Panc1 (cell line): ENCODE data around the gene TOB1. TPM values are rescaled to one million over a fixed set of nuclear protein-coding genes. Genes with fewer than 3 reads are reported as not detected.

Experiments used
- ATAC-seq: fragments of 200-7000 bp; cut with Tn5 transposase; 2 replicates; pipeline ENCODE4 v1.9.1; 2020; ENCODE audit warnings: mild to moderate bottlenecking, moderate library complexity
- BruUV-seq: library from RNA; stranded (reverse); fragments of 400-500 nt; replicated peaks from 2 replicates; lab custom pipeline; 2021; lab: Mats Ljungman, UMichigan
- CTCF ChIA-PET: fragments of 300-600 bp; sonication (Branson Sonifier 250); formaldehyde crosslinking; loops from one replicate; lab custom pipeline; 2022; ENCODE audit warnings: antibody characterized with exemption; lab: Charles Lee
- POLR2A ChIA-PET: fragments of 300-600 bp; sonication (Branson Sonifier 250); formaldehyde crosslinking; loops from one replicate; lab custom pipeline; 2022; ENCODE audit warnings: antibody characterized with exemption; lab: Charles Lee
- DNase-seq: peaks from one replicate; pipeline ENCODE4 v3.0.0-alpha.2; 2010; ENCODE audit warnings: low read depth, low spot score
- H3K27ac ChIP-seq: 2 replicates; pipeline ENCODE4 v1.5.1; 2011; ENCODE audit warnings: mild to moderate bottlenecking, low read length, inconsistent platforms
- H3K27me3 ChIP-seq: fragments of 200-500 bp; sonication (Bioruptor generic); 2 replicates; pipeline ENCODE4 v1.6.0; 2014; ENCODE audit warnings: low read length, inconsistent platforms; ENCODE audit not compliant: control insufficient read depth, insufficient read depth
- H3K36me3 ChIP-seq: fragments of 200-500 bp; sonication (Bioruptor generic); 2 replicates; pipeline ENCODE4 v1.5.1; 2014; ENCODE audit warnings: inconsistent platforms, mild to moderate bottlenecking, low read length, moderate library complexity; ENCODE audit not compliant: control insufficient read depth, insufficient read depth
- H3K4me1 ChIP-seq: 2 replicates; pipeline ENCODE4 v1.5.1; 2011; ENCODE audit warnings: inconsistent platforms, mild to moderate bottlenecking, low read length, moderate library complexity; ENCODE audit not compliant: control insufficient read depth, insufficient read depth
- H3K4me3 ChIP-seq, 2 experiments: 2 replicates each; pipeline ENCODE4 v1.5.1; 2011 to 2012; ENCODE audit warnings: low read depth in 2 of 2, low read length in 2 of 2, mild to moderate bottlenecking in 2 of 2, inconsistent platforms in 1 of 2, moderate library complexity in 1 of 2
- H3K9me3 ChIP-seq: fragments of 200-500 bp; sonication (Bioruptor generic); 2 replicates; pipeline ENCODE4 v1.5.1; 2014; ENCODE audit warnings: low read depth, mild to moderate bottlenecking, inconsistent platforms, low read length, moderate library complexity; ENCODE audit not compliant: control insufficient read depth, insufficient read depth
- POLR2AphosphoS5 ChIP-seq: IDR thresholded peaks from 2 replicates; pipeline ENCODE4 v1.6.1; 2012; ENCODE audit warnings: mild to moderate bottlenecking, low read depth, low read length, moderate library complexity
- SIN3A ChIP-seq: IDR thresholded peaks from 2 replicates; pipeline ENCODE4 v1.6.1; 2012; ENCODE audit warnings: low read depth, mild to moderate bottlenecking, low read length, moderate library complexity, borderline replicate concordance; ENCODE audit not compliant: insufficient read depth
- TCF7L2 ChIP-seq: IDR thresholded peaks from 2 replicates; pipeline ENCODE4 v1.6.1; 2011; ENCODE audit warnings: mild to moderate bottlenecking, low read depth, low read length, inconsistent platforms
- in situ Hi-C: cut with HindIII; loops from 2 replicates; pipeline ENCODE4 v1.10.0; 2016; ENCODE audit warnings: low sequenced_read_pairs, low pct_unique_long_range_greater_than_20kb
- intact Hi-C: fragments of 100-400 bp; cut with micrococcal nuclease; formaldehyde crosslinking; loops from one replicate; pipeline ENCODE4 v1.10.0; 2022; ENCODE audit not compliant: unreplicated experiment
- total RNA-seq: library from RNA; stranded (reverse); gene quantifications from one replicate; pipeline ENCODE4 v1.2.1, GENCODE V29; 2021; ENCODE audit not compliant: unreplicated experiment
- TF ChIP-seq, protein P1 (sequence below): fragments of 450-650 bp; IDR thresholded peaks from 2 replicates; pipeline ENCODE4 v1.5.1; 2017; ENCODE audit warnings: mild to moderate bottlenecking
- TF ChIP-seq, protein P2 (sequence below), 2 experiments: IDR thresholded peaks; 2 replicates each; pipeline ENCODE4 v1.6.1; 2011 to 2012; ENCODE audit warnings: low read depth in 2 of 2, control low read depth in 1 of 2, low read length in 1 of 2, mild to moderate bottlenecking in 1 of 2, moderate library complexity in 1 of 2; ENCODE audit not compliant: insufficient read depth in 1 of 2

TOB1 gene
- total RNA-seq, 1 experiment from 2014 or later: 117 TPM

DNA sequence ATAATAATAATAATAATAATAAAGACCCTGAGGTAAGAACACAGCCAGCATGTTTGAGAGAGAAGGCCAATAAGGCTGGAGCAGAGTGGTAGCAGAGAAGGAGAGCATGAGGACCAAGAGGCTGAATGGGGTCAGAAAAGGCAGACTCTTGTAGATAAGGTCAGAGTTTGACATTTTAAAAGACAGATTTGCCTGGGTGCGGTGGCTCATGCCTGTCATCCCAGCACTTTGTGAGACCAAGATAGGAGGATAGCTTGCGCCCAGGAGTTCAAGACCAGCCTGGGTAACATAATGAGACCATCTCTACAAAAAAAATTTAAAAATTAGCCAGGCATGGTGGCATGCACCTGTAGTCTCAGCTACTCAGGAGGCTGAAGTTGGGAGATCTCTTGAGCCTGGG is 41.7 kb downstream of the TOB1 start:
- intact Hi-C loops: no loop called here
- H3K36me3 ChIP-seq: no peaks in the 10 kb centered on the region
- ATAC-seq (no peak), DNase-seq (no peak)
- H3K27ac ChIP-seq: no peak overlapping the region
- ChIA-PET POLR2A (no interaction called here), CTCF (no interaction called here)
- TF ChIP-seq TCF7L2: no peak
- no peak for TF ChIP-seq POLR2AphosphoS5
- peaks cover 5% of the 10 kb centered on the region; the same call in 1 of the 2 replicates for H3K9me3 ChIP-seq
- no peaks in the 10 kb centered on the region for H3K27me3 ChIP-seq
- no TSS peak for BruUV-seq
- H3K4me1 ChIP-seq: no peaks in the 10 kb centered on the region
- no peak overlapping the region for H3K4me3 ChIP-seq
- in situ Hi-C loops: no loop called here

GRCh38 chr17:50822550-50822949 is 43.6 kb downstream of the TOB1 start:
- no peaks in the 10 kb centered on the region for H3K27me3 ChIP-seq
- CTCF ChIA-PET: interaction anchor here (0.6 kb wide), 1 partner anchor 30 kb away, joined by 3 read pairs; no protein-coding TSS in a partner anchor
- H3K36me3 ChIP-seq: no peaks in the 10 kb centered on the region
- intact Hi-C loops (no loop called here), in situ Hi-C loops (no loop called here)
- no TSS peak for BruUV-seq
- TF ChIP-seq, protein P1, sequence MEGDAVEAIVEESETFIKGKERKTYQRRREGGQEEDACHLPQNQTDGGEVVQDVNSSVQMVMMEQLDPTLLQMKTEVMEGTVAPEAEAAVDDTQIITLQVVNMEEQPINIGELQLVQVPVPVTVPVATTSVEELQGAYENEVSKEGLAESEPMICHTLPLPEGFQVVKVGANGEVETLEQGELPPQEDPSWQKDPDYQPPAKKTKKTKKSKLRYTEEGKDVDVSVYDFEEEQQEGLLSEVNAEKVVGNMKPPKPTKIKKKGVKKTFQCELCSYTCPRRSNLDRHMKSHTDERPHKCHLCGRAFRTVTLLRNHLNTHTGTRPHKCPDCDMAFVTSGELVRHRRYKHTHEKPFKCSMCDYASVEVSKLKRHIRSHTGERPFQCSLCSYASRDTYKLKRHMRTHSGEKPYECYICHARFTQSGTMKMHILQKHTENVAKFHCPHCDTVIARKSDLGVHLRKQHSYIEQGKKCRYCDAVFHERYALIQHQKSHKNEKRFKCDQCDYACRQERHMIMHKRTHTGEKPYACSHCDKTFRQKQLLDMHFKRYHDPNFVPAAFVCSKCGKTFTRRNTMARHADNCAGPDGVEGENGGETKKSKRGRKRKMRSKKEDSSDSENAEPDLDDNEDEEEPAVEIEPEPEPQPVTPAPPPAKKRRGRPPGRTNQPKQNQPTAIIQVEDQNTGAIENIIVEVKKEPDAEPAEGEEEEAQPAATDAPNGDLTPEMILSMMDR: no peak
- TF ChIP-seq SIN3A: no peak
- no peak for TF ChIP-seq POLR2AphosphoS5
- TF ChIP-seq, protein P2, sequence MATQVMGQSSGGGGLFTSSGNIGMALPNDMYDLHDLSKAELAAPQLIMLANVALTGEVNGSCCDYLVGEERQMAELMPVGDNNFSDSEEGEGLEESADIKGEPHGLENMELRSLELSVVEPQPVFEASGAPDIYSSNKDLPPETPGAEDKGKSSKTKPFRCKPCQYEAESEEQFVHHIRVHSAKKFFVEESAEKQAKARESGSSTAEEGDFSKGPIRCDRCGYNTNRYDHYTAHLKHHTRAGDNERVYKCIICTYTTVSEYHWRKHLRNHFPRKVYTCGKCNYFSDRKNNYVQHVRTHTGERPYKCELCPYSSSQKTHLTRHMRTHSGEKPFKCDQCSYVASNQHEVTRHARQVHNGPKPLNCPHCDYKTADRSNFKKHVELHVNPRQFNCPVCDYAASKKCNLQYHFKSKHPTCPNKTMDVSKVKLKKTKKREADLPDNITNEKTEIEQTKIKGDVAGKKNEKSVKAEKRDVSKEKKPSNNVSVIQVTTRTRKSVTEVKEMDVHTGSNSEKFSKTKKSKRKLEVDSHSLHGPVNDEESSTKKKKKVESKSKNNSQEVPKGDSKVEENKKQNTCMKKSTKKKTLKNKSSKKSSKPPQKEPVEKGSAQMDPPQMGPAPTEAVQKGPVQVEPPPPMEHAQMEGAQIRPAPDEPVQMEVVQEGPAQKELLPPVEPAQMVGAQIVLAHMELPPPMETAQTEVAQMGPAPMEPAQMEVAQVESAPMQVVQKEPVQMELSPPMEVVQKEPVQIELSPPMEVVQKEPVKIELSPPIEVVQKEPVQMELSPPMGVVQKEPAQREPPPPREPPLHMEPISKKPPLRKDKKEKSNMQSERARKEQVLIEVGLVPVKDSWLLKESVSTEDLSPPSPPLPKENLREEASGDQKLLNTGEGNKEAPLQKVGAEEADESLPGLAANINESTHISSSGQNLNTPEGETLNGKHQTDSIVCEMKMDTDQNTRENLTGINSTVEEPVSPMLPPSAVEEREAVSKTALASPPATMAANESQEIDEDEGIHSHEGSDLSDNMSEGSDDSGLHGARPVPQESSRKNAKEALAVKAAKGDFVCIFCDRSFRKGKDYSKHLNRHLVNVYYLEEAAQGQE (IDR thresholded peaks at IDR 0.05; ENCODE audit: insufficient read depth in 1 of 2, low read depth in 2 of 2, low read length in 1 of 2): no peak
- no peak for TF ChIP-seq TCF7L2
- POLR2A ChIA-PET: no interaction called here
- DNase-seq (no peak), ATAC-seq (no peak)
- H3K4me3 ChIP-seq: no peak overlapping the region
- H3K4me1 ChIP-seq: no peaks in the 10 kb centered on the region
- no peak overlapping the region for H3K27ac ChIP-seq
- H3K9me3 ChIP-seq: peaks cover 5% of the 10 kb centered on the region; the same call in 1 of the 2 replicates

DNA sequence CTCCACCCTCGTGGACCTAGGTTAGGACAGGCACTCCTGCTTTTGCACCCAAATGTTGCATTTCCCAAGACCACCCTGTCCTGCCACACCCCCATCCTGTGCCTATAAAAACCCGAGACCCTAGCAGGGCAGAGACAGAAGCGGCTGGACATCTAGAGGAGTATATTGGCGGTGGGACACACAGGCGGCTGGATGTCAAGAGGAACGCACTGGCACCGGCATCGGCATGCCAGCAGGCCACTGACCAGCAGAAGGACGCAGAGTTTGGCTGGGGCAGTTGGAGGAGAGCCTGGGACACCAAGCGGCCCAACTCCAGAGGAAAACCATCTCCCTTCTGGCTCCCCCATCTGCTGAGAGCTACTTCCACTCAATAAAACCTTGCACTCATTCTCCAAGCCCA is 45.5 kb downstream of the TOB1 start:
- BruUV-seq: no TSS peak
- ChIA-PET CTCF (no interaction called here), POLR2A (interaction anchor here (0.6 to 0.7 kb wide), 2 partner anchors 11 to 46 kb away, joined by 9 to 10 read pairs; partner anchors contain the start of gene TOB1)
- no peak overlapping the region for H3K4me3 ChIP-seq
- TF ChIP-seq SIN3A (no peak), POLR2AphosphoS5 (no peak), TCF7L2 (no peak)
- TF ChIP-seq, protein P1: no peak
- TF ChIP-seq, protein P2 (IDR thresholded peaks at IDR 0.05; ENCODE audit: insufficient read depth in 1 of 2, low read depth in 2 of 2, low read length in 1 of 2): no peak
- no peak for ATAC-seq
- H3K27me3 ChIP-seq: peaks cover 2% of the 10 kb centered on the region
- no peaks in the 10 kb centered on the region for H3K36me3 ChIP-seq
- intact Hi-C loops: no loop called here
- in situ Hi-C loops: no loop called here
- DNase-seq: no peak
- no peak overlapping the region for H3K27ac ChIP-seq
- no peaks in the 10 kb centered on the region for H3K4me1 ChIP-seq
- H3K9me3 ChIP-seq: peaks cover 5% of the 10 kb centered on the region; the same call in 1 of the 2 replicates
